Ovary (tissue), 3 donors: ENCODE data around the gene FUT4.

Experiments used
- CTCF ChIP-seq, 3 donors: fragments of 450-650 bp in 2 of 3; fragments of 200-600 bp in 1 of 3; IDR thresholded peaks; one replicate each; pipeline versions ENCODE4 v1.5.1 to v1.8.0; 2016 to 2022; ENCODE audit warnings: antibody characterized with exemption in 3 of 3, mild to moderate bottlenecking in 1 of 3
- EP300 ChIP-seq: sonication (generic); formaldehyde crosslinking; IDR thresholded peaks from one replicate; pipeline ENCODE4 v1.6.1; 2017; ENCODE audit warnings: antibody characterized with exemption
- donor health status: DM: no; HTN: no; CAD: no.

GRCh38 chr11:94577841-94578240, 34.1 kb downstream of the FUT4 start:
- TF ChIP-seq CTCF (IDR thresholded peaks at IDR 0.05) (no peak), EP300 (no peak)
